Adipocyte (in vitro differentiated cells): ENCODE measurements around the gene SSU72.
"Not testable (repeated sequence)": the region's sequence is repeated elsewhere in the genome, so short reads cannot be mapped to it uniquely, and the experiment has no call there.

Experiments used
- DNase-seq: peaks from one replicate; pipeline ENCODE4 v3.0.0-alpha.2; 2015; ENCODE audit warnings: low read depth
- H3K27me3 ChIP-seq: replicated peaks from 2 replicates; pipeline ENCODE4 v1.7.0; 2013; ENCODE audit warnings: mild to moderate bottlenecking, low read length, moderate library complexity; ENCODE audit not compliant: control insufficient read depth, insufficient read depth
- H3K36me3 ChIP-seq: 2 replicates; pipeline ENCODE4 v1.7.0; 2013; ENCODE audit warnings: low read length, mild to moderate bottlenecking, moderate library complexity; ENCODE audit not compliant: control insufficient read depth, insufficient read depth, severe bottlenecking
- H3K4me1 ChIP-seq: 2 replicates; pipeline ENCODE4 v1.7.0; 2013; ENCODE audit warnings: mild to moderate bottlenecking, low read length, moderate library complexity; ENCODE audit not compliant: control insufficient read depth, insufficient read depth
- H3K4me3 ChIP-seq: 2 replicates; pipeline ENCODE4 v1.7.0; 2013; ENCODE audit warnings: mild to moderate bottlenecking, low read length, moderate library complexity
- H3K9ac ChIP-seq: 2 replicates; pipeline ENCODE4 v1.7.0; 2013; ENCODE audit warnings: mild to moderate bottlenecking, low read length, moderate library complexity
- H3K9me3 ChIP-seq: 2 replicates; pipeline ENCODE4 v1.7.0; 2013; ENCODE audit warnings: mild to moderate bottlenecking, low read length, moderate library complexity; ENCODE audit not compliant: control insufficient read depth

Gene SSU72

GRCh38 chr1:1536019-1536937 is 38.4 kb downstream of the SSU72 start:
- DNase-seq = no peak
- Histone ChIP-seq H3K4me1 (no peaks in the 10 kb centered on the region), H3K27me3 (no peaks in the 10 kb centered on the region), H3K4me3 (no peak overlapping the region), H3K9me3 (no peaks in the 10 kb centered on the region), H3K9ac (no peak overlapping the region), H3K36me3 (peaks cover 1% of the 10 kb centered on the region)

DNA sequence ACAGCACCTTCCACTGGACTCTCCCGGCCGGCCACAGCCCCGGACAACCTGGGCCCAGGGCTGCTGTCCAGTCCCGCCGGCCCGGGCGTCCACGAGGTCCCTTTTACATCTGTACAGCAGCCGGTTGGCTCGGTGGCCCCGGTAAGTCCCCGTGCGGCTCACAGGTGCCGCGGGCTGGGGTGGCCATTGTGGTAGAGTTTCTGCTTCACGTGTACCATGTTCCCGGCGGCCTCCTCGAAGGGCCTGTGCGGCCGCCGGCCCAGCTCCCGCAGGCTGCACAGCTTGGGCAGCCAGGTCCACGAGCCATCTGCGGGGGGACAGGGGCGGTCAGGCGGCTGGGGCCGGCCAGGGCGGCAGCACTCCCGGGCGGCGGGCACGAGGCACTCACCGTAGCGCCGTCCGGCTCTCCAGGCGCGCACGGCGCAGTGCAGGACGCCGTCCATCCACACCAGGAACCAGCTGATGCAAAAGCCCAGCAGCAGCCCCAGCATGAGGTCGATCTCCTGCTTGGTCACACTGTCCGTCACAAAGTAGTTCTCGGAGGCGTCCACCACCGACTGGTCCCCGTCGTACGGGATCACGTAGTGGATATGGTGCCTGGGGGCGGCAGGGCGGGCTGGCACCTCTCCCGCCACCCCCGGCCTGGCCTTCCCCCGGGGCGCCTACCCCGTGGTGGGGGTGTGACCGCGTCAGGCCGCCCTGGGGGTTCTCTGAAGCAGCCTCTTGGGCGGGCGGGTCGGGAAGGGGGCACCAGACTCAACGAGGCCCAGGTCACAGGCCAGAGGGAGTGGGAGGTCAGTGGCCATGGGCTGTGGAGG is 39.3 kb downstream of the SSU72 start:
- Histone ChIP-seq H3K27me3 (no peaks in the 10 kb centered on the region), H3K9me3 (no peaks in the 10 kb centered on the region), H3K9ac (no peak overlapping the region), H3K36me3 (no peaks in the 10 kb centered on the region), H3K4me3 (no peak overlapping the region), H3K4me1 (no peaks in the 10 kb centered on the region)
- no peak for DNase-seq

- no peak overlapping the region for H3K4me3 ChIP-seq
- H3K9ac ChIP-seq = no peak overlapping the region
- no peaks in the 10 kb centered on the region for H3K4me1 ChIP-seq
- H3K36me3 ChIP-seq = peaks cover 7% of the 10 kb centered on the region
- no peaks in the 10 kb centered on the region for H3K27me3 ChIP-seq
- DNase-seq = no peak
- no peaks in the 10 kb centered on the region for H3K9me3 ChIP-seq
Measured at GRCh38 chr1:1534401-1535154, 40.1 kb downstream of the SSU72 start.

DNA sequence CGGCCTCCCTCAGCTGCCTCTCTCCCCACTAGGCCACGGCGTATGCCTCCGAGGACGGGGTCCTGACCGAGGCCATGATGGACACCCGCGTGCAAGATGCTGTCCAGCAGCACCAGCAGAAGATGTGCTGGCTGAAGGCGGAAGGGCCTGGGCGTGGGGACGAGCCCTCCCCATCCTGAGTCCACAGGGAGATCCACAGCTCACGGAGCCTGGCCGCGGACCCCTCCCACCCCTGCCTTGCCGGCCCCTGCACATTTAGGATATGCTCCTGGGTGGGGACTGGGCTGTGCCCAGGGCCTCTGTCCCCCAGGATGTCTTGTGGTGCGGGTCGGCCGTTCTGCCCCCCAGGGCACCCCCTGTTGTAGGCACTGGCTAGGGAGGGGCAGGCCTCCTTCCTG is 40.8 kb downstream of the SSU72 start:
- peaks cover 12% of the 10 kb centered on the region for H3K36me3 ChIP-seq
- H3K9me3 ChIP-seq, DNase-seq, H3K27me3 ChIP-seq, H3K9ac ChIP-seq, H3K4me1 ChIP-seq, H3K4me3 ChIP-seq: not testable (repeated sequence)

DNA sequence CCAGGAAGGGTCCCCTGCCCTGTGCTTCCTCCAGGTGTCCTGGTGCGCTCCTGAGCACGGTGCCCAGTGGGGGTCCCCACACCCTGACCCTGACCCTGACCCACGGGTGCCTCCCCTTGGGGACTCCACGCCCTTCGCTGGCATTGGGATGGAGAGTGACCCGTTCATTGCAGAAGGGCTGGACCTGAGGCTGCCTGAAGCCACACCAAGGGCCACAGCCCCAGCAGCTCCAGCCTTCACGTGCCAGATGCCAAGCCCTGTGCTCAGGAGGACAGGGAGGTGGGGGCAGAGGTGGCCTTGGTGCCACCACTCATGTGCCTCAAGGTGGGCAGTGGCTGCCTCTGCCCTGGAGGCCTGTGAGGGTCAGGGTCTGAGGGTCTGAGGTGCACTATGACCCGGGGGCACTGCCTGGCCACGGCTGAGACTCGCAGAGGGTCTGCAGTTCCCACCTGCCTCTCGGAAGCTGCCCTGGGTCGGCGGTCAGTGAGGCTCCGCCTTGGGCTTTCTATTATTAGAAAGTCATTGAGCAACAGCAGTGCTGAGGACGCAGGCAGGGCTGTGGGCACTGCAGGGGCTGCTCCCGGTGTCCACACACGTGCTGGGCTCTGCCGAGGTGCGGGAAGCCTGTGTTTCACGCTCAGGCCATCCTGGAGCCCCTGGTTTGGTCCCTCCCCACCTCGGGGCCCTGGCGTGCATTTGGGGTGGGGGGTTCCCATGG is 41.3 kb downstream of the SSU72 start:
- H3K4me3 ChIP-seq, H3K27me3 ChIP-seq, H3K9me3 ChIP-seq, H3K4me1 ChIP-seq, DNase-seq, H3K9ac ChIP-seq: not testable (repeated sequence)
- peaks cover 17% of the 10 kb centered on the region for H3K36me3 ChIP-seq

- DNase-seq = no peak
- Histone ChIP-seq H3K9me3 (no peaks in the 10 kb centered on the region), H3K27me3 (no peaks in the 10 kb centered on the region), H3K36me3 (peaks cover 29% of the 10 kb centered on the region), H3K4me1 (no peaks in the 10 kb centered on the region), H3K9ac (no peak overlapping the region), H3K4me3 (no peak overlapping the region)
Measured at GRCh38 chr1:1531947-1532346, 42.7 kb downstream of the SSU72 start.

GRCh38 chr1:1529936-1530335 is 44.7 kb downstream of the SSU72 start:
- DNase-seq = no peak
- H3K9ac ChIP-seq = no peak overlapping the region

DNA sequence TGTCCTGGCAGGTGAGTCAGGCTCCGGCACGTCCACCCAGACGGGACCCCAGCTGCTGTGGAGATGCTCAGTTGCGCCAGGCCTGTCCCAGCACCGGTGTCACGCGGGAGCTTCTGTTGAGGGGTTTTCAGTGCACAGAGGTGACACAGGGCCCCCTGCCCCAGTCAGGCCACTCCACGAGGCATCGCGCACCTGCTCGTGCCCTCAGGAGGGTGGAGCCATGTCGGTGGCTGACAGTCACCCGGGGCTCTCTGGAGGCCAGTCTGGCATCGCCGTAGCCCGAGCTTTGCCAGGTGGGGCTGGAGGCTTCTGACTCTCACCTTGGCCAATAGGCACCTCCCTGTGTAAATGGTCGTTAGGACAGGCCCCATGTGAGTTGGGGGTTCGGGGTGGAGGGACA is 45.3 kb downstream of the SSU72 start:
- Histone ChIP-seq H3K36me3 (peaks cover 39% of the 10 kb centered on the region), H3K27me3 (no peaks in the 10 kb centered on the region), H3K4me3 (no peak overlapping the region), H3K9ac (no peak overlapping the region), H3K9me3 (no peaks in the 10 kb centered on the region), H3K4me1 (no peaks in the 10 kb centered on the region)
- DNase-seq = no peak

More at GRCh38 chr1:1529936-1530335, 44.7 kb downstream of the SSU72 start:
- no peaks in the 10 kb centered on the region for H3K27me3 ChIP-seq
- no peak overlapping the region for H3K4me3 ChIP-seq
- peaks cover 37% of the 10 kb centered on the region for H3K36me3 ChIP-seq
- H3K9me3 ChIP-seq = no peaks in the 10 kb centered on the region
- no peaks in the 10 kb centered on the region for H3K4me1 ChIP-seq

GRCh38 chr1:1528301-1529267 is 46.1 kb downstream of the SSU72 start:
- Histone ChIP-seq H3K36me3 (peaks cover 39% of the 10 kb centered on the region), H3K27me3 (no peaks in the 10 kb centered on the region), H3K9me3 (no peaks in the 10 kb centered on the region), H3K4me3 (no peak overlapping the region), H3K9ac (no peak overlapping the region), H3K4me1 (no peaks in the 10 kb centered on the region)
- DNase-seq = no peak
